GM12878 (cell line): ENCODE results near the gene SYPL2. TPM values are rescaled to one million over a fixed set of nuclear protein-coding genes. Genes with fewer than 3 reads are reported as not detected.

Experiments used
- ATAC-seq: fragments of 200-7000 bp; cut with Tn5 transposase; 3 replicates; pipeline ENCODE4 v1.9.1; 2020; ENCODE audit warnings: mild to moderate bottlenecking, moderate library complexity
- BruUV-seq: library from RNA; stranded (reverse); fragments of 400-500 nt; replicated peaks from 2 replicates; lab custom pipeline; 2021; lab: Mats Ljungman, UMichigan
- CTCF ChIA-PET: fragments of 300-600 bp; sonication (Branson Sonifier 250); formaldehyde crosslinking; extraction: SDS; loops from one replicate; lab custom pipeline; 2021; ENCODE audit warnings: inconsistent platforms; lab: Yijun Ruan, JAX
- POLR2A ChIA-PET: fragments of 350-600 bp; formaldehyde crosslinking; extraction: SDS; loops from one replicate; lab custom pipeline; 2021; ENCODE audit warnings: inconsistent platforms; lab: Charles Lee
- RAD21 ChIA-PET: fragments of 300-600 bp; sonication (Branson Sonifier 250); formaldehyde crosslinking; loops from one replicate; lab custom pipeline; 2023; ENCODE audit warnings: antibody characterized with exemption; ENCODE audit not compliant: unreplicated experiment; lab: Charles Lee
- SMC1A ChIA-PET: fragments of 300-600 bp; sonication (Branson Sonifier 250); formaldehyde crosslinking; loops from one replicate; lab custom pipeline; 2023; ENCODE audit not compliant: unreplicated experiment, uncharacterized antibody; lab: Charles Lee
- DNase-seq: peaks from one replicate; pipeline ENCODE4 v3.0.0-alpha.2; 2011; ENCODE audit warnings: low read depth, low spot score
- FAIRE-seq: peaks from 3 replicates; lab custom pipeline; 2011; peaks lifted over from hg19 to GRCh38; lab: Jason Lieb, UNC
- H2AFZ ChIP-seq: 2 replicates; pipeline ENCODE4 v1.6.0; 2011; ENCODE audit warnings: low read depth, low read length, control low read depth; ENCODE audit not compliant: control insufficient read depth
- H3K27ac ChIP-seq: 2 replicates; pipeline ENCODE4 v1.5.1; 2011; ENCODE audit warnings: control low read depth; ENCODE audit not compliant: control insufficient read depth, insufficient read depth
- H3K27me3 ChIP-seq, 2 experiments: replicated peaks in 1 of 2; 2 replicates each; pipeline versions ENCODE4 v1.6.0 to v1.6.1; 2011; ENCODE audit warnings: low read length in 1 of 2; ENCODE audit not compliant: control insufficient read depth in 2 of 2, insufficient read depth in 2 of 2
- H3K36me3 ChIP-seq, 2 experiments: 2 replicates each; pipeline ENCODE4 v1.5.1; 2011; ENCODE audit warnings: low read length in 1 of 2; ENCODE audit not compliant: control insufficient read depth in 2 of 2, insufficient read depth in 2 of 2
- H3K4me1 ChIP-seq: 2 replicates; pipeline ENCODE4 v1.6.1; 2011; ENCODE audit warnings: mild to moderate bottlenecking, low read length, moderate library complexity, mixed read lengths; ENCODE audit not compliant: control insufficient read depth, insufficient read depth
- H3K4me2 ChIP-seq: 2 replicates; pipeline ENCODE4 v1.6.0; 2011; ENCODE audit warnings: control low read depth; ENCODE audit not compliant: control insufficient read depth, insufficient read depth
- H3K4me3 ChIP-seq: fragments of 200-600 bp; sonication (generic); 2 replicates; pipeline ENCODE4 v1.5.1; 2016
- H3K79me2 ChIP-seq: 2 replicates; pipeline ENCODE4 v1.6.0; 2011; ENCODE audit warnings: low read length; ENCODE audit not compliant: control insufficient read depth, insufficient read depth
- H3K9ac ChIP-seq: 2 replicates; pipeline ENCODE4 v1.8.0; 2011; ENCODE audit warnings: low read length, control low read depth, mixed read lengths; ENCODE audit not compliant: control insufficient read depth, insufficient read depth
- H3K9me3 ChIP-seq: replicated peaks from 3 replicates; pipeline ENCODE4 v1.5.1; 2011; ENCODE audit warnings: mild to moderate bottlenecking, low read length; ENCODE audit not compliant: control insufficient read depth, insufficient read depth
- H4K20me1 ChIP-seq: 2 replicates; pipeline ENCODE4 v1.6.0; 2011; ENCODE audit not compliant: control insufficient read depth, insufficient read depth
- BHLHE40 ChIP-seq, 2 experiments: fragments of 450-650 bp in 1 of 2; IDR thresholded peaks; 2 replicates each; pipeline ENCODE4 v1.6.1; 2011 to 2017; ENCODE audit warnings: low read depth in 2 of 2, borderline replicate concordance in 1 of 2, improper control_type of control experiment in 1 of 2, low read length in 1 of 2, mild to moderate bottlenecking in 1 of 2
- CHD1 ChIP-seq: IDR thresholded peaks from 2 replicates; pipeline ENCODE4 v1.6.1; 2012; ENCODE audit warnings: low read depth, low read length, improper control_type of control experiment
- SRF ChIP-seq, 2 experiments: IDR thresholded peaks; 2 replicates each; pipeline ENCODE4 v1.6.1; 2011; ENCODE audit warnings: low read depth in 2 of 2, low read length in 2 of 2, mild to moderate bottlenecking in 1 of 2, moderate library complexity in 1 of 2
- YY1 ChIP-seq: IDR thresholded peaks from 2 replicates; pipeline ENCODE4 v1.6.1; 2011; ENCODE audit warnings: low read depth, mild to moderate bottlenecking, low read length
- WGBS: methylation state at CpG from one replicate; pipeline ENCODE4 v1.1.6; 2016; ENCODE audit warnings: low lambda C conversion rate; ENCODE audit not compliant: insufficient replicate concordance, insufficient coverage; ENCODE audit errors: missing lambda C conversion rate; 5-methylcytosine and 5-hydroxymethylcytosine counted together
- in situ Hi-C: fragments of 300-500 bp; cut with MboI; formaldehyde crosslinking; loops from 9 replicates; pipeline ENCODE4 v1.14.3; 2018; ENCODE audit warnings: mixed read lengths
- intact Hi-C: fragments of 100-400 bp; cut with micrococcal nuclease; formaldehyde crosslinking; loops from one replicate; pipeline ENCODE4 v1.14.2; 2022; ENCODE audit not compliant: unreplicated experiment
- polyA plus RNA-seq, 11 experiments: library from polyadenylated mRNA; depleted of rRNA in 4 of 11; unstranded in 6 of 11; stranded (reverse) in 5 of 11; fragments of >200 nt; fragmentation: Nextera tagmentation in 4 of 11; fragmentation: Illumina TruSeq in 1 of 11; extraction: Ambion mirVana in 4 of 11; extraction: Trizol in 1 of 11; gene quantifications; 1 replicate in 1 of 11; 2 replicates in 10 of 11; pipeline versions ENCODE4 v1.2.1 to v1.2.3, GENCODE V29; 2011 to 2016; ENCODE audit warnings: inconsistent platforms in 2 of 11, missing spikeins in 2 of 11, low read depth in 1 of 11
- total RNA-seq, 4 experiments: library from RNA; depleted of rRNA in 3 of 4; stranded (reverse); fragments of >200 nt in 3 of 4; fragmentation: Illumina TruSeq in 1 of 4; extraction: Trizol in 1 of 4; gene quantifications; 2 replicates each; pipeline versions ENCODE4 v1.2.1 to v1.2.3, GENCODE V29; 2013 to 2021
- TF ChIP-seq, protein P1 (sequence below): fragments of 450-650 bp; formaldehyde crosslinking; IDR thresholded peaks from 2 replicates; pipeline ENCODE4 v1.5.0; 2022; ENCODE audit warnings: mild to moderate bottlenecking, missing genetic modification characterization
- TF ChIP-seq, protein P2 (sequence below): fragments of 450-650 bp; IDR thresholded peaks from 2 replicates; pipeline ENCODE4 v1.6.1; 2017; ENCODE audit warnings: mild to moderate bottlenecking, low read depth, inconsistent platforms; ENCODE audit not compliant: poor library complexity, severe bottlenecking
- TF ChIP-seq, protein P3 (sequence below): IDR thresholded peaks from 2 replicates; pipeline ENCODE4 v1.6.1; 2011; ENCODE audit warnings: borderline replicate concordance, low read depth, mild to moderate bottlenecking, moderate library complexity, low read length; ENCODE audit not compliant: insufficient read depth, poor library complexity, severe bottlenecking
- TF ChIP-seq, protein P4 (sequence below): IDR thresholded peaks from 2 replicates; pipeline ENCODE4 v1.6.1; 2012; ENCODE audit warnings: mild to moderate bottlenecking, low read depth, low read length

The SYPL2 gene
- total and polyA plus RNA-seq, 10 of the 15 experiments (the other 5 are each of a cell fraction or from before 2014, with no cell fraction given) = 0.04 to 0.11 (median 0.06) TPM; not detected in 3

DNA sequence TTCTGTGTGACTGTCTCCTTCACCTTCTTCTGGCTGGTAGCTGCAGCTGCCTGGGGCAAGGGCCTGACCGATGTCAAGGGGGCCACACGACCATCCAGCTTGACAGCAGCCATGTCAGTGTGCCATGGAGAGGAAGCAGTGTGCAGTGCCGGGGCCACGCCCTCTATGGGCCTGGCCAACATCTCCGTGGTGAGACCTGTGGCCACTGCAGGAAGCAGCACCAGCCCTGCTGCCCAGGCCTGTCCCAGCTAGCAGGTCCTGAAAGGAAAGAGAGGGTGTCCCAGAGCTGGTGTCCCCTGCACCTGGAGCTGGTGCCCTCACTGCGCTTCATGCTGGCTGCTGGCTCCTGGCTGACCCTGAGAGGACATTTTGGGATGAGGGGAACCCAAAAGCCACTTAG lies 11.5 kb downstream of the SYPL2 start (continued):
- TF ChIP-seq, protein P1, sequence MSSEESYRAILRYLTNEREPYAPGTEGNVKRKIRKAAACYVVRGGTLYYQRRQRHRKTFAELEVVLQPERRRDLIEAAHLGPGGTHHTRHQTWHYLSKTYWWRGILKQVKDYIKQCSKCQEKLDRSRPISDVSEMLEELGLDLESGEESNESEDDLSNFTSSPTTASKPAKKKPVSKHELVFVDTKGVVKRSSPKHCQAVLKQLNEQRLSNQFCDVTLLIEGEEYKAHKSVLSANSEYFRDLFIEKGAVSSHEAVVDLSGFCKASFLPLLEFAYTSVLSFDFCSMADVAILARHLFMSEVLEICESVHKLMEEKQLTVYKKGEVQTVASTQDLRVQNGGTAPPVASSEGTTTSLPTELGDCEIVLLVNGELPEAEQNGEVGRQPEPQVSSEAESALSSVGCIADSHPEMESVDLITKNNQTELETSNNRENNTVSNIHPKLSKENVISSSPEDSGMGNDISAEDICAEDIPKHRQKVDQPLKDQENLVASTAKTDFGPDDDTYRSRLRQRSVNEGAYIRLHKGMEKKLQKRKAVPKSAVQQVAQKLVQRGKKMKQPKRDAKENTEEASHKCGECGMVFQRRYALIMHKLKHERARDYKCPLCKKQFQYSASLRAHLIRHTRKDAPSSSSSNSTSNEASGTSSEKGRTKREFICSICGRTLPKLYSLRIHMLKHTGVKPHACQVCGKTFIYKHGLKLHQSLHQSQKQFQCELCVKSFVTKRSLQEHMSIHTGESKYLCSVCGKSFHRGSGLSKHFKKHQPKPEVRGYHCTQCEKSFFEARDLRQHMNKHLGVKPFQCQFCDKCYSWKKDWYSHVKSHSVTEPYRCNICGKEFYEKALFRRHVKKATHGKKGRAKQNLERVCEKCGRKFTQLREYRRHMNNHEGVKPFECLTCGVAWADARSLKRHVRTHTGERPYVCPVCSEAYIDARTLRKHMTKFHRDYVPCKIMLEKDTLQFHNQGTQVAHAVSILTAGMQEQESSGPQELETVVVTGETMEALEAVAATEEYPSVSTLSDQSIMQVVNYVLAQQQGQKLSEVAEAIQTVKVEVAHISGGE (CRISPR knock-in tag) = no peak
- TF ChIP-seq, protein P2, sequence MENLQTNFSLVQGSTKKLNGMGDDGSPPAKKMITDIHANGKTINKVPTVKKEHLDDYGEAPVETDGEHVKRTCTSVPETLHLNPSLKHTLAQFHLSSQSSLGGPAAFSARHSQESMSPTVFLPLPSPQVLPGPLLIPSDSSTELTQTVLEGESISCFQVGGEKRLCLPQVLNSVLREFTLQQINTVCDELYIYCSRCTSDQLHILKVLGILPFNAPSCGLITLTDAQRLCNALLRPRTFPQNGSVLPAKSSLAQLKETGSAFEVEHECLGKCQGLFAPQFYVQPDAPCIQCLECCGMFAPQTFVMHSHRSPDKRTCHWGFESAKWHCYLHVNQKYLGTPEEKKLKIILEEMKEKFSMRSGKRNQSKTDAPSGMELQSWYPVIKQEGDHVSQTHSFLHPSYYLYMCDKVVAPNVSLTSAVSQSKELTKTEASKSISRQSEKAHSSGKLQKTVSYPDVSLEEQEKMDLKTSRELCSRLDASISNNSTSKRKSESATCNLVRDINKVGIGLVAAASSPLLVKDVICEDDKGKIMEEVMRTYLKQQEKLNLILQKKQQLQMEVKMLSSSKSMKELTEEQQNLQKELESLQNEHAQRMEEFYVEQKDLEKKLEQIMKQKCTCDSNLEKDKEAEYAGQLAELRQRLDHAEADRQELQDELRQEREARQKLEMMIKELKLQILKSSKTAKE = no peak
- TF ChIP-seq YY1 = no peak
- TF ChIP-seq, all 136 proteins: peak for 0

DNA sequence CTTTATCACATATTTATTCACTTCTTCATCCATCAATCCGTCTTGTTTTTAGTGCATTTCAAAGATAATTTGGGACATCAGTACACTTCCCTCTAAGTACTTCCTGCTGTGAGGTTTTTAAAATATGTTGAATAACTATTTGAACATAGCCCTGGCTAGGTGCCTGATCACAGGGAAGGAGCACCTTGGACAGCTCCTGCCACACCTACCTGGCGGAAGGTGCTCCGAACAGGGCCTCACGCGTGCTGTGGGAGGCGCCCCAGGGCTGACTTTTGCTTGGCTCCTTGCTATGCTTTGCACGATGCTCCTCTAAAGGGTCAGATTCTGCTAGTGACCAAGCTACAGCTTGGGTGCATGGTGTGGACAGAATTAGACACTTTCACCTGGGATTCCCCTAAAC lies 12.5 kb downstream of the SYPL2 start:
- BruUV-seq = no TSS peak
- Histone ChIP-seq H3K27me3 (peaks cover 0 to 6% of the 10 kb centered on the region in 2 experiments), H3K4me2 (no peak overlapping the region), H3K27ac (no peak overlapping the region), H3K9ac (no peak overlapping the region), H3K9me3 (no peaks in the 10 kb centered on the region), H3K79me2 (no peaks in the 10 kb centered on the region), H4K20me1 (no peaks in the 10 kb centered on the region), H3K4me1 (peaks cover 4% of the 10 kb centered on the region), H2AFZ (no peak overlapping the region), H3K36me3 (no peaks in the 10 kb centered on the region), H3K4me3 (no peak overlapping the region)
- 10% methylated on average over 7 of the region's 7 CpGs for WGBS
- ChIA-PET RAD21 (interaction anchor here (1.2 kb wide), 1 partner anchor 53 kb away, joined by 3 read pairs; no protein-coding TSS in a partner anchor), CTCF (interaction anchor here (1.5 to 2.1 kb wide), 2 partner anchors 12 to 54 kb away, joined by 6 to 17 read pairs; no protein-coding TSS in a partner anchor), SMC1A (no interaction called here), POLR2A (interaction anchor here (0.6 kb wide), 1 partner anchor 208 kb away, joined by 4 read pairs; no protein-coding TSS in a partner anchor)
- TF ChIP-seq CHD1 (no peak), SRF (IDR thresholded peaks at IDR 0.05; ENCODE audit: low read depth in 2 of 2, low read length in 2 of 2) (no peak), BHLHE40 (IDR thresholded peaks at IDR 0.05; ENCODE audit: borderline replicate concordance in 1 of 2, low read depth in 2 of 2, low read length in 1 of 2) (peak in 1 of 2 experiments; percentile 35; a peak in 1 of 4 replicates)
- TF ChIP-seq, protein P3, sequence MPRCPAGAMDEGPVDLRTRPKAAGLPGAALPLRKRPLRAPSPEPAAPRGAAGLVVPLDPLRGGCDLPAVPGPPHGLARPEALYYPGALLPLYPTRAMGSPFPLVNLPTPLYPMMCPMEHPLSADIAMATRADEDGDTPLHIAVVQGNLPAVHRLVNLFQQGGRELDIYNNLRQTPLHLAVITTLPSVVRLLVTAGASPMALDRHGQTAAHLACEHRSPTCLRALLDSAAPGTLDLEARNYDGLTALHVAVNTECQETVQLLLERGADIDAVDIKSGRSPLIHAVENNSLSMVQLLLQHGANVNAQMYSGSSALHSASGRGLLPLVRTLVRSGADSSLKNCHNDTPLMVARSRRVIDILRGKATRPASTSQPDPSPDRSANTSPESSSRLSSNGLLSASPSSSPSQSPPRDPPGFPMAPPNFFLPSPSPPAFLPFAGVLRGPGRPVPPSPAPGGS = no peak
- TF ChIP-seq, protein P4, sequence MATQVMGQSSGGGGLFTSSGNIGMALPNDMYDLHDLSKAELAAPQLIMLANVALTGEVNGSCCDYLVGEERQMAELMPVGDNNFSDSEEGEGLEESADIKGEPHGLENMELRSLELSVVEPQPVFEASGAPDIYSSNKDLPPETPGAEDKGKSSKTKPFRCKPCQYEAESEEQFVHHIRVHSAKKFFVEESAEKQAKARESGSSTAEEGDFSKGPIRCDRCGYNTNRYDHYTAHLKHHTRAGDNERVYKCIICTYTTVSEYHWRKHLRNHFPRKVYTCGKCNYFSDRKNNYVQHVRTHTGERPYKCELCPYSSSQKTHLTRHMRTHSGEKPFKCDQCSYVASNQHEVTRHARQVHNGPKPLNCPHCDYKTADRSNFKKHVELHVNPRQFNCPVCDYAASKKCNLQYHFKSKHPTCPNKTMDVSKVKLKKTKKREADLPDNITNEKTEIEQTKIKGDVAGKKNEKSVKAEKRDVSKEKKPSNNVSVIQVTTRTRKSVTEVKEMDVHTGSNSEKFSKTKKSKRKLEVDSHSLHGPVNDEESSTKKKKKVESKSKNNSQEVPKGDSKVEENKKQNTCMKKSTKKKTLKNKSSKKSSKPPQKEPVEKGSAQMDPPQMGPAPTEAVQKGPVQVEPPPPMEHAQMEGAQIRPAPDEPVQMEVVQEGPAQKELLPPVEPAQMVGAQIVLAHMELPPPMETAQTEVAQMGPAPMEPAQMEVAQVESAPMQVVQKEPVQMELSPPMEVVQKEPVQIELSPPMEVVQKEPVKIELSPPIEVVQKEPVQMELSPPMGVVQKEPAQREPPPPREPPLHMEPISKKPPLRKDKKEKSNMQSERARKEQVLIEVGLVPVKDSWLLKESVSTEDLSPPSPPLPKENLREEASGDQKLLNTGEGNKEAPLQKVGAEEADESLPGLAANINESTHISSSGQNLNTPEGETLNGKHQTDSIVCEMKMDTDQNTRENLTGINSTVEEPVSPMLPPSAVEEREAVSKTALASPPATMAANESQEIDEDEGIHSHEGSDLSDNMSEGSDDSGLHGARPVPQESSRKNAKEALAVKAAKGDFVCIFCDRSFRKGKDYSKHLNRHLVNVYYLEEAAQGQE = peak; percentile 96
- DNase-seq (no peak), FAIRE-seq (no peak), ATAC-seq (peak; percentile 37)
- in situ Hi-C loops (no loop called here), intact Hi-C loops (no loop called here)
